A673 (cell line): ENCODE results near the gene TARBP1. TPM values are rescaled to one million over a fixed set of nuclear protein-coding genes. Genes with fewer than 3 reads are reported as not detected.

Experiments
- Bru-seq: library from RNA; stranded (reverse); fragments of 400-500 nt; gene quantifications from one replicate; lab custom pipeline; 2021; lab: Mats Ljungman, UMichigan
- BruChase-seq, 2 experiments: library from RNA; stranded (reverse); fragments of 400-500 nt; gene quantifications; one replicate each; lab custom pipeline; 2021; lab: Mats Ljungman, UMichigan
- BruUV-seq: library from RNA; stranded (reverse); fragments of 400-500 nt; replicated peaks from 2 replicates; lab custom pipeline; 2021; lab: Mats Ljungman, UMichigan
- CTCF ChIA-PET: fragments of 300-600 bp; sonication (Branson Sonifier 250); formaldehyde crosslinking; loops from one replicate; lab custom pipeline; 2022; ENCODE audit warnings: antibody characterized with exemption; lab: Charles Lee
- POLR2A ChIA-PET: fragments of 300-600 bp; sonication (Branson Sonifier 250); formaldehyde crosslinking; loops from one replicate; lab custom pipeline; 2022; ENCODE audit warnings: antibody characterized with exemption; ENCODE audit not compliant: low non-redundant PET; lab: Charles Lee
- DNase-seq: peaks from one replicate; pipeline ENCODE4 v3.0.0-alpha.2; 2015; ENCODE audit warnings: low spot score
- H3K27ac ChIP-seq: fragments of 200-600 bp; sonication (generic); 2 replicates; pipeline ENCODE4 v1.5.1; 2016; ENCODE audit warnings: mixed run types, low read depth, mild to moderate bottlenecking, mixed read lengths, antibody characterized with exemption, low read length; ENCODE audit not compliant: poor library complexity, severe bottlenecking
- H3K27me3 ChIP-seq: fragments of 200-600 bp; sonication (generic); replicated peaks from 2 replicates; pipeline ENCODE4 v1.6.1; 2017; ENCODE audit warnings: mixed run types, low read depth, mild to moderate bottlenecking, mixed read lengths, antibody characterized with exemption, low read length; ENCODE audit not compliant: insufficient read depth, poor library complexity
- H3K36me3 ChIP-seq: fragments of 200-600 bp; sonication (generic); 2 replicates; pipeline ENCODE4 v1.6.1; 2016; ENCODE audit warnings: mixed run types, mild to moderate bottlenecking, mixed read lengths, antibody characterized with exemption, low read length; ENCODE audit not compliant: insufficient read depth, poor library complexity, severe bottlenecking
- H3K4me1 ChIP-seq: fragments of 200-600 bp; sonication (generic); 2 replicates; pipeline ENCODE4 v1.6.1; 2017; ENCODE audit warnings: mixed run types, mild to moderate bottlenecking, mixed read lengths, antibody characterized with exemption, low read length; ENCODE audit not compliant: insufficient read depth, poor library complexity, severe bottlenecking
- H3K4me3 ChIP-seq: fragments of 200-600 bp; sonication (generic); 2 replicates; pipeline ENCODE4 v1.5.1; 2016; ENCODE audit warnings: low read depth, mixed run types, mild to moderate bottlenecking, mixed read lengths, low read length; ENCODE audit not compliant: poor library complexity, severe bottlenecking
- H3K9me3 ChIP-seq: fragments of 200-600 bp; sonication (generic); 2 replicates; pipeline ENCODE4 v1.6.1; 2016; ENCODE audit warnings: mixed run types, low read depth, mild to moderate bottlenecking, mixed read lengths, antibody characterized with exemption, low read length; ENCODE audit not compliant: poor library complexity, severe bottlenecking
- CTCF ChIP-seq: fragments of 300-800, 200-600 bp; sonication (generic); conservative IDR thresholded peaks from 2 replicates; pipeline ENCODE4 v1.5.1; 2017; ENCODE audit warnings: low read depth, mild to moderate bottlenecking, antibody characterized with exemption, low read length, moderate library complexity, mixed read lengths
- EZH2 ChIP-seq: fragments of 200-600 bp; sonication (generic); IDR thresholded peaks from 2 replicates; pipeline ENCODE4 v1.6.1; 2017; ENCODE audit warnings: borderline replicate concordance, low read depth, mild to moderate bottlenecking, mixed read lengths, antibody characterized with exemption, low read length; ENCODE audit not compliant: poor library complexity, severe bottlenecking
- intact Hi-C: fragments of 100-400 bp; cut with micrococcal nuclease; formaldehyde crosslinking; loops from one replicate; pipeline ENCODE4 v1.10.0; 2022; ENCODE audit not compliant: unreplicated experiment
- long read RNA-seq: library from polyadenylated mRNA; stranded (forward); transcript quantifications from one replicate; pipeline ENCODE4 v2.0.0, GENCODE V29; 2022
- total RNA-seq: library from RNA; stranded (reverse); gene quantifications from 2 replicates; pipeline ENCODE4 v1.2.3, GENCODE V29; 2021

Gene TARBP1
- 28.0 and 31.9 TPM in 2 replicates for total RNA-seq
- Bru-seq, nascent RNA, result percentile 81 among the genes with signal in this experiment
- BruChase-seq, experiment 1, labeled RNA remaining after a 2-hour chase, result percentile 82 among the genes with signal in this experiment
- percentile 79 among the genes with signal in this experiment for BruChase-seq, experiment 2, labeled RNA remaining after a 6-hour chase
- long read RNA-seq, full-length matches to known transcripts, result 12 of 40 reads
- long read RNA-seq, partial matches to known transcripts, result 4 of 40 reads
- long read RNA-seq, other reads (novel, unspliced or antisense), result 24 of 40 reads

GRCh38 chr1:234478481-234479309 lies at the start of gene TARBP1:
Gene TARBP1 (minus strand): TSS chr1:234479179. CDS start chr1:234479103, 76 bp downstream.
- intact Hi-C loops, result loop anchor here (1.0 kb wide), 1 partner anchor 363 kb away; no protein-coding TSS in a partner anchor
- Histone ChIP-seq H3K27ac (peak within 1 kb of the TSS; percentile 82), H3K36me3 (no peaks in the 10 kb centered on the region), H3K27me3 (peaks cover 9% of the 10 kb centered on the region), H3K9me3 (no peaks in the 10 kb centered on the region), H3K4me1 (peaks cover 19% of the 10 kb centered on the region), H3K4me3 (peak within 1 kb of the TSS; percentile 61)
- TF ChIP-seq CTCF, result no peak
- no peak for TF ChIP-seq EZH2
- DNase-seq, result peak; percentile 91
- POLR2A ChIA-PET, result no interaction called here
- CTCF ChIA-PET, result no interaction called here
- no TSS peak for BruUV-seq

- H3K9me3 ChIP-seq, result no peaks in the 10 kb centered on the region
- ChIA-PET CTCF (no interaction called here), POLR2A (no interaction called here)
- no peak for TF ChIP-seq CTCF
- no peak for TF ChIP-seq EZH2
- peak overlapping the region; percentile 39 for H3K27ac ChIP-seq
- DNase-seq, result no peak
- H3K4me1 ChIP-seq, result peaks cover 37% of the 10 kb centered on the region
- no peaks in the 10 kb centered on the region for H3K27me3 ChIP-seq
- no peak overlapping the region for H3K4me3 ChIP-seq
- no TSS peak for BruUV-seq
- intact Hi-C loops, result no loop called here
- H3K36me3 ChIP-seq, result no peaks in the 10 kb centered on the region
Measured at GRCh38 chr1:234528074-234528865, 49.3 kb upstream of the TARBP1 start.

- H3K36me3 ChIP-seq, result no peaks in the 10 kb centered on the region
- H3K27ac ChIP-seq, result no peak overlapping the region
- BruUV-seq, result no TSS peak
- DNase-seq, result no peak
- CTCF ChIA-PET, result no interaction called here
- peaks cover 37% of the 10 kb centered on the region for H3K4me1 ChIP-seq
- no peaks in the 10 kb centered on the region for H3K9me3 ChIP-seq
- no peaks in the 10 kb centered on the region for H3K27me3 ChIP-seq
- intact Hi-C loops, result no loop called here
- POLR2A ChIA-PET, result no interaction called here
- no peak for TF ChIP-seq EZH2
- no peak for TF ChIP-seq CTCF
- H3K4me3 ChIP-seq, result no peak overlapping the region
Measured at GRCh38 chr1:234527346-234527745, 48.4 kb upstream of the TARBP1 start.
